Measurements from ENCODE around the gene SLC27A5.

DNA sequence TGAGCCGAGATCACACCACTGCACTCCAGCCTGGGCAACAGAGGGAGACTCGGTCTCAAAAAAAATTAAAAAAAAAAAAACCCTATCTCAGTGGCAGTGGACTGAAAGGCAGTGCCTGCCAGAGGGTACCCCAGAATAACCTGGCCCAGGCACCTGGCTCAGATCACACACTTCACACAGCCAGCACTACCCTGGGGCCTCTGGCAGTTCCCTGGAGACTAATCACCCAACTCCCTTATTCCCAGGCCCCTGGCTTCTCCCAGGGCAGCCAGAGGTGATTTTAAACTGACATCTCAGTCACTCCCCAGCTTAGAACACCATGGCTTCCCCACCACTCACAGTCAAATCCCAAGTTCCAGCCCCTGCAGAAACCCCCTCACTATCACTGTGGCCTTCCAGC is 3.5 kb upstream of the SLC27A5 start:
- TF ChIP-seq, protein P1, sequence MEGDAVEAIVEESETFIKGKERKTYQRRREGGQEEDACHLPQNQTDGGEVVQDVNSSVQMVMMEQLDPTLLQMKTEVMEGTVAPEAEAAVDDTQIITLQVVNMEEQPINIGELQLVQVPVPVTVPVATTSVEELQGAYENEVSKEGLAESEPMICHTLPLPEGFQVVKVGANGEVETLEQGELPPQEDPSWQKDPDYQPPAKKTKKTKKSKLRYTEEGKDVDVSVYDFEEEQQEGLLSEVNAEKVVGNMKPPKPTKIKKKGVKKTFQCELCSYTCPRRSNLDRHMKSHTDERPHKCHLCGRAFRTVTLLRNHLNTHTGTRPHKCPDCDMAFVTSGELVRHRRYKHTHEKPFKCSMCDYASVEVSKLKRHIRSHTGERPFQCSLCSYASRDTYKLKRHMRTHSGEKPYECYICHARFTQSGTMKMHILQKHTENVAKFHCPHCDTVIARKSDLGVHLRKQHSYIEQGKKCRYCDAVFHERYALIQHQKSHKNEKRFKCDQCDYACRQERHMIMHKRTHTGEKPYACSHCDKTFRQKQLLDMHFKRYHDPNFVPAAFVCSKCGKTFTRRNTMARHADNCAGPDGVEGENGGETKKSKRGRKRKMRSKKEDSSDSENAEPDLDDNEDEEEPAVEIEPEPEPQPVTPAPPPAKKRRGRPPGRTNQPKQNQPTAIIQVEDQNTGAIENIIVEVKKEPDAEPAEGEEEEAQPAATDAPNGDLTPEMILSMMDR (IDR thresholded peaks at IDR 0.05; ENCODE audit: low read length): no peak
- TF ChIP-seq EZH2 (optimal IDR thresholded peaks at IDR 0.05; ENCODE audit: low read depth, low read length) (no peak), EZH2phosphoT487 (IDR thresholded peaks at IDR 0.05; ENCODE audit: low read length) (no peak)

Data from MM.1S (cell line).